GM19035 (cell line): Measurements from ENCODE around the gene PCDHB15.
"Not testable (repeated sequence)": the region's sequence is repeated elsewhere in the genome, so short reads cannot be mapped to it uniquely, and the experiment has no call there.

Experiments
- ATAC-seq: cut with Tn5 transposase; IDR thresholded peaks from one replicate; pipeline ENCODE4 v1.9.1; 2021; ENCODE audit not compliant: unreplicated experiment

PCDHB15 gene

DNA sequence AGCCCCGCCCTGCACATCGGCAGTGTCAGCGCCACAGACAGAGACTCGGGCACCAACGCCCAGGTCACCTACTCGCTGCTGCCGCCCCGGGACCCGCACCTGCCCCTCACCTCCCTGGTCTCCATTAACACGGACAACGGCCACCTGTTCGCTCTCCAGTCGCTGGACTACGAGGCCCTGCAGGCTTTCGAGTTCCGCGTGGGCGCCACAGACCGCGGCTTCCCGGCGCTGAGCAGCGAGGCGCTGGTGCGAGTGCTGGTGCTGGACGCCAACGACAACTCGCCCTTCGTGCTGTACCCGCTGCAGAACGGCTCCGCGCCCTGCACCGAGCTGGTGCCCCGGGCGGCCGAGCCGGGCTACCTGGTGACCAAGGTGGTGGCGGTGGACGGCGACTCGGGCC is 1.8 kb downstream of the PCDHB15 start:
- ATAC-seq = not testable (repeated sequence)

DNA sequence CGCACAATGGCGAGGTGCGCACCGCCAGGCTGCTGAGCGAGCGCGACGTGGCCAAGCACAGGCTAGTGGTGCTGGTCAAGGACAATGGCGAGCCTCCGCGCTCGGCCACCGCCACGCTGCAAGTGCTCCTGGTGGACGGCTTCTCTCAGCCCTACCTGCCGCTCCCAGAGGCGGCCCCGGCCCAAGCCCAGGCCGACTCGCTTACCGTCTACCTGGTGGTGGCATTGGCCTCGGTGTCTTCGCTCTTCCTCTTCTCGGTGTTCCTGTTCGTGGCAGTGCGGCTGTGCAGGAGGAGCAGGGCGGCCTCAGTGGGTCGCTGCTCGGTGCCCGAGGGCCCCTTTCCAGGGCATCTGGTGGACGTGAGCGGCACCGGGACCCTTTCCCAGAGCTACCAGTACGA is 2.2 kb downstream of the PCDHB15 start:
- ATAC-seq = not testable (repeated sequence)

DNA sequence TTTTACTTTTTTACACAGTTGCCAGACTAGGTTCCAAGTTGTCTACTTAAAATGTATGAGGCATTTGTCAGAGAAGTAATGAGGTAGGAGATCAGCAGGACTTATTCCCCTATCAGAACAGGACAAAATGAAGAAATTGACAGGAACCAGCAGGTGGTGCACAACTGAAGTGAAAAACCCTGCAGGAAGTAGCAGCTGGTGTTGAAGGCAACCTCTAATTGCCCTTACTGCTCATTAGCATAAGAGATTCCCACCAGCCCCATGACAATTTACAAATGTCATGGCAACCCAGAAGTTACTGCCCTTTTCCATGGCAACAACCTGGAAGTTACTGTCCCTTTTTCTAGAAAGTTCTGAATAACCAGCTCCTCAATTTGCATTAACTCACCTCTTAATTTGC is 5.4 kb downstream of the PCDHB15 start:
- ATAC-seq = no peak

DNA sequence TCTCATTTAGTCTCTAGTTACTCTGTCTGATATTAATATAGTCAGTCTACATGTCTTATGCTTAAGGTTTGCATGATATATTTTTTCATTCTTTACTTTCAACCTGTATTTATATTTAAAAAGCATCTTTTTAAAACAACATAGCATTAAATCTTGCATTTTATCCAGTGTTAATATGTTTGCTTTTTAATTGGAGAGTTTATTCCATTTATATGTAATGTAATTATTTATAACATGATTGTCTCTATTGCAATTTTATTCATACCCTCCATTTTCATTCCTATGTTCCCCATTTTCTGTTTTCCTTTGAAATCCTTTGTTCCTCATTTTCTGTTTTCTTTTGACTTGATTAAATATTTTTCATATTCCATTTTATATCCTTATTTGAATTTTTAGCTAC is 13.3 kb downstream of the PCDHB15 start:
- no peak for ATAC-seq

DNA sequence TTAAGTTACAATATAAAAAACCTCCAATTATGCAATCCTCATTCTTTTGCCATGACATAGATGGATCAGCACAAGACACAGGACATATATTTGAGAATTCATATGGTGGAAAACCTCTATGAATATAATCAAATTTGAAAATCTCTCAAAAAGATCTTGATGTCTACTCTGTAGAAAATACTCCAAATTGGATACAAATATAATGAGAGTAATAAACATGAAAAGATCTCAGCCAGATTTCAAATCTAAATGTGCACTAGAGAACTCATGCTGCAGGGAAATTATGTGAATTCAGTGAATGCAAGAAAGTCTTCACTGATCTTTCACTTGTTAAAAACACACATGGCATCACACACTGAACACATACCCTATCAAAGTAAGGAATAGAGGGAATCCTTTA is 13.8 kb downstream of the PCDHB15 start:
- no peak for ATAC-seq

DNA sequence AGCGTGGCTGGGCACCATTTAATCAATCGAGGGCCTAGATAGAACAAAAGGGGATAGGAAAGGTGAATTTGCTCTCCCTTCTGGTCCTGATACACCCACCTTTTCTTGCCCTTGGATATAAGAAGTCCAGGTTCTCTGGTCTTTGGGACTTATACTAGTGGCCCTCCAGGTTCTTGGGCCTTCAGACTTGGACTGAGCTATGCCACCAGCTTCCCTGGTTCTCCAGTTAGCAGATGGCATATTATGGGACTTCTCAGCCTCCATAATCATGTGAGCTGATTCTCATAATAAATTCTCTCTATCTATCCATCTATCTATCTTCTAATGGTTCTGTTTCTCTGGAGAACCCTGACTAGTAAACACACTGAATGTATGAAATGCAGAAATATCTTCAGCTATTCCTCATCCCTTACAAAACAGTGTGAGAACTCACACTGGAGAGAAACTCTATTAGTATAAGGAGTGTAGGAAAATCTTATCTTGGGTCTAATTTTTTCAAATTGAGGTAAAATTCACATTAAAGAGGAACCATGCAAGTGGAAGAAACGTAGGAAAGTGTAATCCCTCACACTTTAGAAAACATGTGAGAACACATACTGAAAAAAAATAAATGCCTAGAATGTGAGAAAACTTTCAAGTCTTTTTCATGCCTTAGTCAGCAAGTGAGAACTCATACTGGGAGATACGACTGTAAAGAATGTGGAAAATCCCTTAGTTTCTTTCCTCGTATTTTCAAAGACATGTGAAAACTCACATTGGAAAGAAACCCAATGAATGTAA is 15.5 kb downstream of the PCDHB15 start:
- ATAC-seq = no peak

DNA sequence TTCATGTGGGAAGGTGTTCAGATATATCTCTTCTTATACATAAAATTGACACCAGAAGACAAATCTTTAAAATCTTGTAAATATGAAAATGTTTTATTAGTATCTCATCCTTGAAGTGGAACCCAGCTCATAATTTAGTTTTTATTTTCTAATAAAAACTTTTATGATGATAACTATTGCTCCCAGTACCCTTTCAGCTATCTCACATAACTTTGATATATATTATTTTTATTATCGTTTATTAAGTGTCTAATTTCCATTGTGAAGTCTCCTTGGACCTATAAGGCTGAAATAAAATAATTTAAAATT is 16.0 kb downstream of the PCDHB15 start:
- no peak for ATAC-seq

DNA sequence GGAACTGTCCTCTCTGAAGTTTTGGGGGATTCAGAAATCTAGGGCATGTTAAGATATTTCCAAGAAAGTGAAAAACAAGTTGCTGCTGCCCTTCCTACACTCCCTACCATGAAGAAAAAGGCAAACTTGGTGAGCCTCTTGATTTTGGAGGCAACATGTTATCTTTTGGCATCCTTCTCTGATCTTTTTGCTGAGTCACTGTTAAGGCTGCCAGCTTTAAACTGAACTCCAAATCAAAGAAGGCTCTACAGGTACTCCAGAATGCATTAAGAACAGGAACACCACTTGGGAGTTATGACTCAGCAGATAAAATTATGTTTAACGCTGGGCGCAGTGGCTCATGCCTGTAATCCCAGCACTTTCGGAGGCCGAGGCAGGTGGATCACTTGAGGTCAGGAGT is 24.0 kb downstream of the PCDHB15 start:
- ATAC-seq = no peak

DNA sequence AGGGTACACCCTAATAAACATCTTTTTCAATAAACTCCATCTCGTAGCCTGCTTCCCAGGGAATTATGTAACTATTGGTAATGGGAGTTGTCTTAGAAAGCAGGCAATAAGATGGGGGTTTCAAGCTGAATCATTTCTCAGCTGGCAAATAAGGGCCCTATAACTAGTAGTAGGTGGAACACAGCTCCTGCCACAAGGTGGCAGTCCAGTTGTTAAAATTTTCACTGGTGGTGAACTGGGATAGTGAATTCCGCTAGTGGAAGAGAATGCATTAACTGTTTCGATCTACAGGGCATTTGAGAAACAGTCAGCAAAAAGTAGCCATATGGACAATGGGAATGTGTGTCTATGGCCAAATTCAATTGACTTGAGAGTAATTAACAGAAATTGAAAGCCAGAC is 27.7 kb downstream of the PCDHB15 start:
- no peak for ATAC-seq

DNA sequence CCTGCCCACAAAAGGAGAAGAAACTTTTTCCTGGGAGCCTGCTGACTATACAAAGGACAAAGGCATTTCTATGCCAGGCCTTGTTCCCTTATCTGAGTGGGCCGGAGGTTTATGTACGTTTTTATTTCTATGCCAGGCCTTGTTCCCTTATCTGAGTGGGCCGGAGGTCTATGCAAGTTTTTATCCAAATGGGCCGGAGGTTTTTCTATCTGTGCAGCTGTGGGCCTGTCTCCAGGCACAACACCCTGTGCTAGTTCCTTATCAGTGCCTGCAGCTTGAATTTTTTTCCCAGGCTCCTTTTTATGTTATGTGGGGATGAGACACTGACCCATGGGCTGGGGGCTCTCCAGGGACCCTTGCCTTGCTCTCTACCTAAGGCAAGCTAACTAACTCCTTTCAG is 53.2 kb downstream of the PCDHB15 start:
- ATAC-seq = no peak
